RWPE2 (cell line): ENCODE measurements around the gene DMAC2.
"Not testable (repeated sequence)": the region's sequence is repeated elsewhere in the genome, so short reads cannot be mapped to it uniquely, and the experiment has no call there.

ENCODE experiments used
- ATAC-seq: fragments of 200-7000 bp; cut with Tn5 transposase; 3 replicates; pipeline ENCODE4 v1.9.1; 2021; ENCODE audit warnings: low read depth
- DNase-seq: peaks from one replicate; pipeline ENCODE4 v3.0.0-alpha.2; 2020; ENCODE audit warnings: low spot score
- H3K27ac ChIP-seq: fragments of 450-650 bp; 2 replicates; pipeline ENCODE4 v1.5.1; 2017; ENCODE audit warnings: mild to moderate bottlenecking; ENCODE audit not compliant: poor library complexity, severe bottlenecking
- H3K27me3 ChIP-seq: fragments of 250-450 bp; sonication (Bioruptor Pico); 2 replicates; pipeline ENCODE4 v1.5.1; 2021; ENCODE audit warnings: mild to moderate bottlenecking, moderate library complexity; ENCODE audit not compliant: insufficient read depth, poor library complexity, severe bottlenecking
- H3K36me3 ChIP-seq: fragments of 250-450 bp; sonication (Bioruptor Pico); 2 replicates; pipeline ENCODE4 v1.5.1; 2020; ENCODE audit warnings: low read depth, mild to moderate bottlenecking, moderate library complexity
- H3K4me1 ChIP-seq: fragments of 250-450 bp; sonication (Bioruptor Pico); 2 replicates; pipeline ENCODE4 v1.5.1; 2021; ENCODE audit warnings: mild to moderate bottlenecking, moderate library complexity; ENCODE audit not compliant: insufficient read depth, poor library complexity, severe bottlenecking
- H3K4me3 ChIP-seq: fragments of 250-450 bp; sonication (Bioruptor Pico); 2 replicates; pipeline ENCODE4 v1.5.1; 2021; ENCODE audit warnings: mild to moderate bottlenecking, moderate library complexity; ENCODE audit not compliant: severe bottlenecking
- H3K9me3 ChIP-seq: fragments of 250-450 bp; sonication (Bioruptor Pico); 2 replicates; pipeline ENCODE4 v1.5.1; 2021; ENCODE audit warnings: mild to moderate bottlenecking, moderate library complexity; ENCODE audit not compliant: severe bottlenecking
- CTCF ChIP-seq: fragments of 450-650 bp; IDR thresholded peaks from one replicate; pipeline ENCODE4 v1.5.1; 2017; ENCODE audit warnings: mild to moderate bottlenecking, moderate library complexity; ENCODE audit not compliant: poor library complexity, severe bottlenecking

Gene DMAC2

GRCh38 chr19:41411100-41411967 is 28.4 kb downstream of the DMAC2 start:
- no peak for DNase-seq

GRCh38 chr19:41410336-41411054 is 29.2 kb downstream of the DMAC2 start:
- no peaks in the 10 kb centered on the region for H3K9me3 ChIP-seq
- TF ChIP-seq CTCF, result no peak
- DNase-seq, result no peak
- peaks cover 4% of the 10 kb centered on the region for H3K4me1 ChIP-seq
- H3K27me3 ChIP-seq, result no peaks in the 10 kb centered on the region
- peaks cover 8% of the 10 kb centered on the region; the same call in 1 of the 2 replicates for H3K36me3 ChIP-seq
- ATAC-seq, result no peak
- no peak overlapping the region for H3K4me3 ChIP-seq
- H3K27ac ChIP-seq, result no peak overlapping the region

More at GRCh38 chr19:41411100-41411967, 28.4 kb downstream of the DMAC2 start:
- ATAC-seq, result no peak
- no peak for TF ChIP-seq CTCF
- H3K27ac ChIP-seq, result no peak overlapping the region
- peaks cover 4% of the 10 kb centered on the region for H3K4me1 ChIP-seq
- no peaks in the 10 kb centered on the region for H3K9me3 ChIP-seq
- no peaks in the 10 kb centered on the region for H3K27me3 ChIP-seq
- H3K36me3 ChIP-seq, result peaks cover 8% of the 10 kb centered on the region; the same call in 1 of the 2 replicates
- H3K4me3 ChIP-seq, result no peak overlapping the region

GRCh38 chr19:41409288-41409687 is 30.4 kb downstream of the DMAC2 start:
- no peaks in the 10 kb centered on the region for H3K9me3 ChIP-seq
- H3K36me3 ChIP-seq, result peaks cover 8% of the 10 kb centered on the region; the same call in 1 of the 2 replicates
- no peak overlapping the region for H3K27ac ChIP-seq
- peak; percentile 80 for ATAC-seq
- TF ChIP-seq CTCF, result no peak
- no peak overlapping the region for H3K4me3 ChIP-seq
- no peak for DNase-seq
- H3K27me3 ChIP-seq, result no peaks in the 10 kb centered on the region
- H3K4me1 ChIP-seq, result peaks cover 4% of the 10 kb centered on the region

GRCh38 chr19:41408846-41409245 is 30.9 kb downstream of the DMAC2 start:
- not testable (repeated sequence) for DNase-seq, H3K27ac ChIP-seq, H3K36me3 ChIP-seq, H3K4me3 ChIP-seq, ATAC-seq, H3K4me1 ChIP-seq, H3K27me3 ChIP-seq, H3K9me3 ChIP-seq

GRCh38 chr19:41408256-41408655 is 31.5 kb downstream of the DMAC2 start:
- ATAC-seq, result no peak
- H3K4me1 ChIP-seq, result peaks cover 4% of the 10 kb centered on the region
- TF ChIP-seq CTCF, result no peak
- no peak overlapping the region for H3K27ac ChIP-seq
- H3K27me3 ChIP-seq, result no peaks in the 10 kb centered on the region
- H3K36me3 ChIP-seq, result peaks cover 8% of the 10 kb centered on the region; the same call in 1 of the 2 replicates
- no peak for DNase-seq
- no peaks in the 10 kb centered on the region for H3K9me3 ChIP-seq
- no peak overlapping the region for H3K4me3 ChIP-seq
